ENCODE results near the gene TBX19. TPM values are rescaled to one million over a fixed set of nuclear protein-coding genes. Genes with fewer than 3 reads are reported as not detected.

Gene TBX19
- total and polyA plus RNA-seq, 7 donors: 0.12 to 0.56 (median 0.27) TPM

DNA sequence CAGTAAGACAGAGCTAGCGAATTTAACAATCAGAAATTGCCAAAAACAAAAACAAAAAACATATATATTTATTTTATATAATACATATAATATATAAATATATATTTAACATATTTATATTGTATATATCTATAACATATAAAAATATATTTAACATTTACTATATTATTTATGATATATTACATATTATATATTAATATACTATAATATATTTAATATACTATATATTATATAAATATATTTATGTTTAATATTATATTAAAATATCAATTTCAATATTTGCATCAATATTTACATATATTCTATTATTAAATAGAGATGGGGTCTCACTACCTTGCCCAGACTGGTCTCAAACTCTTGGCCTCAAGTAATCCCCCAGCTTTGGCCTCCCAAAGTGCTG lies 50.9 kb downstream of the TBX19 start:
- TF ChIP-seq, protein P1, sequence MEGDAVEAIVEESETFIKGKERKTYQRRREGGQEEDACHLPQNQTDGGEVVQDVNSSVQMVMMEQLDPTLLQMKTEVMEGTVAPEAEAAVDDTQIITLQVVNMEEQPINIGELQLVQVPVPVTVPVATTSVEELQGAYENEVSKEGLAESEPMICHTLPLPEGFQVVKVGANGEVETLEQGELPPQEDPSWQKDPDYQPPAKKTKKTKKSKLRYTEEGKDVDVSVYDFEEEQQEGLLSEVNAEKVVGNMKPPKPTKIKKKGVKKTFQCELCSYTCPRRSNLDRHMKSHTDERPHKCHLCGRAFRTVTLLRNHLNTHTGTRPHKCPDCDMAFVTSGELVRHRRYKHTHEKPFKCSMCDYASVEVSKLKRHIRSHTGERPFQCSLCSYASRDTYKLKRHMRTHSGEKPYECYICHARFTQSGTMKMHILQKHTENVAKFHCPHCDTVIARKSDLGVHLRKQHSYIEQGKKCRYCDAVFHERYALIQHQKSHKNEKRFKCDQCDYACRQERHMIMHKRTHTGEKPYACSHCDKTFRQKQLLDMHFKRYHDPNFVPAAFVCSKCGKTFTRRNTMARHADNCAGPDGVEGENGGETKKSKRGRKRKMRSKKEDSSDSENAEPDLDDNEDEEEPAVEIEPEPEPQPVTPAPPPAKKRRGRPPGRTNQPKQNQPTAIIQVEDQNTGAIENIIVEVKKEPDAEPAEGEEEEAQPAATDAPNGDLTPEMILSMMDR (IDR thresholded peaks at IDR 0.05): no peak
- no peaks in the 10 kb centered on the region for H3K36me3 ChIP-seq (ENCODE audit: insufficient read depth in 1 of 2, low read depth in 1 of 2)
- ATAC-seq (no peak), DNase-seq (no peak)
- H3K27ac ChIP-seq: no peak overlapping the region
- H3K4me1 ChIP-seq: no peaks in the 10 kb centered on the region
- WGBS, 3 donors: 96 to 100% (median 97%) methylated on average over 1 of the region's 1 CpG
- H3K27me3 ChIP-seq (ENCODE audit: insufficient read depth in 3 of 3, low read length in 2 of 3): no peaks in the 10 kb centered on the region
- no peak overlapping the region for H3K4me3 ChIP-seq
- intact Hi-C loops (cut with DNase I): no loop called here
- no peaks in the 10 kb centered on the region for H3K9me3 ChIP-seq

DNA sequence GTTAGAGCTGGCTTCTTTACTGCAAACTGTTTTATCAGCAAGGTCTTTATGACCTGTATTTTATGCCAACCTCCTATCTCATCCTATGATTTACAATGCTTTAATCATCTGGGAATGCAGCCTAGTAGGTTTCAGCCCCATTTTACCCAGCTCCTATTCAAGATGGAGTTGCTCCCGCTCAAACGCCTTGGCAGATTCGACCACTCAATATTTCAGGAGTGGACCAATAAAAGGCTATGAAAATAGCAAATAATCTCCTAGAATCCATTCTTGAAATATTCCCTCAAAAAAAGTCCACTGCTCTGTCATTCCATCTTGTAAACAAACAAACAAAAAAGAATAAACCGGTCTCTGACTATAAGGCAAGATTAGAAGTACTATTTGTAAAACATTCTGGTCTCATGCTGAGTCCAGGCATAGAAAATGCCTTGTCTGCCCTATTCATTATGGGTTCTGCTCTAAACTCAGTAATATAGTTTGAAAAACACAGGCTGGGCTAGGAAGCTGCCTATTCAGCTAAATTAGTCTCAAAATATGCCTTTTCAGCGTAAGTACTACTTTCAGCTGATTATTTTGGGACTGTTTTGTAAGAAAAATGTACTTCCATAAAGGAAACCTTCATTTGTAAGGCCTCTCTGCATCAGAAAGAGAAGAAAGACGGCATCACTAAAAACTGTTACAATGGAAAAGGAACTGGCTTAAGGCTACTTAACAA lies 53.0 kb downstream of the TBX19 start:
- no peaks in the 10 kb centered on the region for H3K9me3 ChIP-seq
- 60 to 79% (median 78%) methylated on average over 6 of the region's 6 CpGs for WGBS, 3 donors
- TF ChIP-seq, protein P1 (IDR thresholded peaks at IDR 0.05): no peak
- H3K27me3 ChIP-seq (ENCODE audit: insufficient read depth in 3 of 3, low read length in 2 of 3): no peaks in the 10 kb centered on the region
- ATAC-seq: no peak
- no peaks in the 10 kb centered on the region for H3K4me1 ChIP-seq
- no peaks in the 10 kb centered on the region for H3K36me3 ChIP-seq (ENCODE audit: insufficient read depth in 1 of 2, low read depth in 1 of 2)
- no peak overlapping the region for H3K27ac ChIP-seq
- intact Hi-C loops (cut with DNase I): no loop called here
- no peak overlapping the region for H3K4me3 ChIP-seq
- DNase-seq: no peak

DNA sequence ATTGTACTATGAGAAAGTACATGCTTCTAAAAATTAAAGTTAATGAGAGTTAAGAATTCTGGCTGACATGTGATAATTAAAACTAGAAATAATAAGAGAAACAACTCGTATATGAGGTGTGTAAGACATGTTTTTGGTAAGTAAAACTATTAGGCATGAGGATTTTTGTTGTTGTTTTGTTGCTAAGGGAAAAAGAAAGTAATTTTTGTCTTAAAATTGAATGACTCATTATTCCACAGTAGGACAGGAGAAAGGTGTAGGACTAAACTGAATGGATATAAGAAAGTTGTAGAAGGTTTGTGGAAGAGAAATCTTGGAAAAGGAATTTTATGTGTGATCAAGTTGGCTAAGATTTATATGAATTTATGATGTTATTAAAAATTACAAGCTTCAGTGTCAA lies 54.8 kb downstream of the TBX19 start:
- no peak for DNase-seq
- Histone ChIP-seq H3K27me3 (ENCODE audit: insufficient read depth in 3 of 3, low read length in 2 of 3) (no peaks in the 10 kb centered on the region), H3K4me1 (no peaks in the 10 kb centered on the region), H3K9me3 (no peaks in the 10 kb centered on the region), H3K36me3 (ENCODE audit: insufficient read depth in 1 of 2, low read depth in 1 of 2) (no peaks in the 10 kb centered on the region), H3K4me3 (no peak overlapping the region), H3K27ac (no peak overlapping the region)
- intact Hi-C loops (cut with DNase I): no loop called here
- TF ChIP-seq, protein P1 (IDR thresholded peaks at IDR 0.05): no peak
- ATAC-seq: no peak
- 55 to 65% (median 59%) methylated on average over 1 of the region's 1 CpG for WGBS, 3 donors

DNA sequence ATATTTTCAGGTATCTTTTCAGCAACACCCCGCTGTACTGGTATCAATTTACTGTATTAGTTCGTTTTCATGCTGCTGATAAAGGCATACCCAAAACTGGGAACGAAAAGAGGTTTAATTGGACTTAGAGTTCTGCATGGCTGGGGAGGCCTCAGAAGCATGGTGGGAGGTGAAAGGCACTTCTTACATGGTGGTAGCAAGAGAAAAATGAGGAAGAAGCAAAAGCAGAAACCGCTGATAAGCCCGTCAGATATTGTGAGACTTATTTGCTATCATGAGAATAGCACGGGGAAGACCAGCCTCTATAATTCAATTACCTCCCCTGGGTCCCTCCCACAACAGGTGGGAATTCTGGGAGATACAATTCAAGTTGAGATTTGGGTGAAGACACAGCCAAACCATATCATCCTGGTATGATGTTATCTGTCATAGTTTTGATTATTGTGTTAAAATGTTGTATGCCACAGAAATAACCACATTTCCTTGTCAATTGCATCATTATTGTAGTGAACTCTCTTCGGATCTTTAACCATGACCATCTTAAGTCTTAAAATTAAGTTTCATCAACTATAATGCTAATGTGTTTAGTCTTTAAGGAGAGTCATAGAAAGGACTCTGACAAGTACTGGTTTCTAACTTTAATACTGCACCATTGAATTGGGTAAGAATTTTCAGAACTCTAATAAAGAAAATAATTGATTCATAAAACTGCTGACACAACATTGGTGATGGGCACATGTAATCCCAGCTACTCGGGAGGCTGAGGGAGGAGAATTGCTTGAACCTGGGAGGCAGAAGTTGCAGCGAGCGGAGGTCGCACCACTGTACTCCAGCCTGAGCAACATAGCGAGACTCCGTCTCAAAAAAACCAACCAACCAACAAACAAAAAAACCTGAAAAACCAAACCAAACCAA lies 58.2 kb downstream of the TBX19 start:
- Histone ChIP-seq H3K4me1 (peaks cover 5% of the 10 kb centered on the region), H3K36me3 (ENCODE audit: insufficient read depth in 1 of 2, low read depth in 1 of 2) (no peaks in the 10 kb centered on the region), H3K9me3 (no peaks in the 10 kb centered on the region), H3K27ac (no peak overlapping the region), H3K4me3 (no peak overlapping the region), H3K27me3 (ENCODE audit: insufficient read depth in 3 of 3, low read length in 2 of 3) (no peaks in the 10 kb centered on the region)
- TF ChIP-seq, protein P1 (IDR thresholded peaks at IDR 0.05): no peak
- intact Hi-C loops (cut with DNase I): no loop called here
- no peak for DNase-seq
- WGBS, 3 donors: 84 to 89% (median 86%) methylated on average over 13 of the region's 13 CpGs
- no peak for ATAC-seq

Measured in psoas muscle (tissue), 8 donors.